Colonic mucosa (tissue), 4 donors: ENCODE data around the gene SYK. TPM values are rescaled to one million over a fixed set of nuclear protein-coding genes. Genes with fewer than 3 reads are reported as not detected.

Experiments
- DNase-seq: peaks from one replicate; pipeline ENCODE4 v3.0.0-alpha.2; 2020
- H3K27ac ChIP-seq: fragments of 200-600 bp; one replicate; pipeline ENCODE4 v1.8.0; 2021
- H3K27me3 ChIP-seq: fragments of 200-600 bp; one replicate; pipeline ENCODE4 v1.8.0; 2021
- H3K36me3 ChIP-seq: fragments of 200-600 bp; one replicate; pipeline ENCODE4 v1.8.0; 2021
- H3K4me1 ChIP-seq: fragments of 200-600 bp; one replicate; pipeline ENCODE4 v1.8.0; 2021; ENCODE audit warnings: mild to moderate bottlenecking
- H3K4me3 ChIP-seq: fragments of 200-600 bp; one replicate; pipeline ENCODE4 v1.8.0; 2021
- H3K9ac ChIP-seq, 2 donors: one replicate each; pipeline ENCODE4 v1.7.0; 2013; ENCODE audit warnings: control low read depth in 2 of 2, low read depth in 2 of 2, low read length in 2 of 2
- H3K9me3 ChIP-seq: fragments of 200-600 bp; one replicate; pipeline ENCODE4 v1.8.0; 2021
- intact Hi-C: fragments of 100-400 bp; cut with DNase I; formaldehyde crosslinking; loops from one replicate; pipeline ENCODE4 v1.14.1; 2022
- total RNA-seq, 2 donors: library from RNA; stranded (reverse); fragmentation: NEBNext Ultra II Directional in 1 of 2; extraction: Animal tissue kit (Norgen Biotek cat#: 25700) in 1 of 2; gene quantifications; one replicate each; pipeline ENCODE4 v1.2.1, GENCODE V29; 2021
- TF ChIP-seq, protein P1 (sequence below): fragments of 200-600 bp; IDR thresholded peaks from one replicate; pipeline ENCODE4 v1.8.0; 2022; ENCODE audit warnings: antibody characterized with exemption, mild to moderate bottlenecking
- donor health status: healthy.
- donor health status: DM: no; HTN: no; CAD: no.
- donor health status: DM: no; HTN: no; CAD: no.

Gene SYK
- total RNA-seq, 2 donors from 2014 or later, result 58.1 to 92.6 TPM

DNA sequence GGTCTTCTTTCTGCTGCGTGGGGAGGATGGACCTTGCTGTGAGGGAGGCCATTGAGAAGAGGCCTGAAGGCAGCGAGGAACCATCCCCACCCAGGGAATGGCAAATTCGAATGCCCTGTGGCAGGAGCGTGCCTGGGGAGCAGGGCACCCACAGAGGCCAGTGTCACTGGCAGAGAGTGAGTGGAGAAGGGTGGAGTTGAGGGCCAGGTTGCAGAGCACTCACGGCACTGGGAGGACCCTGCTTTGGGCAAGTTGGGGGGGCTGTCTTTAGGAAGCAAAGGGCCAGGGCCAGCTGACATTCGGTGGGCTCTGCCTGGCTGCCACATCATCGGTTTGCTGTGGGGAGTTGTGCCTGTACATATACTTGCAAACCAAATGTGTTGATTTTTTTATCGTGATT lies 47.2 kb downstream of the SYK start:
- H3K36me3 ChIP-seq, result no peaks in the 10 kb centered on the region

GRCh38 chr9:90851444-90851843 lies 49.8 kb downstream of the SYK start:
- Histone ChIP-seq H3K4me3 (no peak overlapping the region), H3K4me1 (no peaks in the 10 kb centered on the region), H3K36me3 (no peaks in the 10 kb centered on the region), H3K9me3 (no peaks in the 10 kb centered on the region), H3K27me3 (no peaks in the 10 kb centered on the region), H3K9ac (no peak overlapping the region), H3K27ac (no peak overlapping the region)
- intact Hi-C loops, result no loop called here
- no peak for DNase-seq
- TF ChIP-seq, protein P1, sequence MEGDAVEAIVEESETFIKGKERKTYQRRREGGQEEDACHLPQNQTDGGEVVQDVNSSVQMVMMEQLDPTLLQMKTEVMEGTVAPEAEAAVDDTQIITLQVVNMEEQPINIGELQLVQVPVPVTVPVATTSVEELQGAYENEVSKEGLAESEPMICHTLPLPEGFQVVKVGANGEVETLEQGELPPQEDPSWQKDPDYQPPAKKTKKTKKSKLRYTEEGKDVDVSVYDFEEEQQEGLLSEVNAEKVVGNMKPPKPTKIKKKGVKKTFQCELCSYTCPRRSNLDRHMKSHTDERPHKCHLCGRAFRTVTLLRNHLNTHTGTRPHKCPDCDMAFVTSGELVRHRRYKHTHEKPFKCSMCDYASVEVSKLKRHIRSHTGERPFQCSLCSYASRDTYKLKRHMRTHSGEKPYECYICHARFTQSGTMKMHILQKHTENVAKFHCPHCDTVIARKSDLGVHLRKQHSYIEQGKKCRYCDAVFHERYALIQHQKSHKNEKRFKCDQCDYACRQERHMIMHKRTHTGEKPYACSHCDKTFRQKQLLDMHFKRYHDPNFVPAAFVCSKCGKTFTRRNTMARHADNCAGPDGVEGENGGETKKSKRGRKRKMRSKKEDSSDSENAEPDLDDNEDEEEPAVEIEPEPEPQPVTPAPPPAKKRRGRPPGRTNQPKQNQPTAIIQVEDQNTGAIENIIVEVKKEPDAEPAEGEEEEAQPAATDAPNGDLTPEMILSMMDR, result no peak

More for the DNA sequence above, 47.2 kb downstream of the SYK start:
- TF ChIP-seq, protein P1, result no peak
- no peaks in the 10 kb centered on the region for H3K4me1 ChIP-seq
- no peak for DNase-seq
- H3K9me3 ChIP-seq, result no peaks in the 10 kb centered on the region
- H3K4me3 ChIP-seq, result no peak overlapping the region
- intact Hi-C loops, result no loop called here
- H3K27me3 ChIP-seq, result no peaks in the 10 kb centered on the region
- H3K9ac ChIP-seq, result no peak overlapping the region
- H3K27ac ChIP-seq, result no peak overlapping the region

GRCh38 chr9:90853945-90854344 lies 52.3 kb downstream of the SYK start:
- Histone ChIP-seq H3K36me3 (no peaks in the 10 kb centered on the region), H3K4me3 (no peak overlapping the region), H3K9me3 (no peaks in the 10 kb centered on the region), H3K4me1 (no peaks in the 10 kb centered on the region), H3K27me3 (no peaks in the 10 kb centered on the region), H3K27ac (no peak overlapping the region), H3K9ac (no peak overlapping the region)
- no peak for DNase-seq
- TF ChIP-seq, protein P1, result no peak
- intact Hi-C loops, result no loop called here

DNA sequence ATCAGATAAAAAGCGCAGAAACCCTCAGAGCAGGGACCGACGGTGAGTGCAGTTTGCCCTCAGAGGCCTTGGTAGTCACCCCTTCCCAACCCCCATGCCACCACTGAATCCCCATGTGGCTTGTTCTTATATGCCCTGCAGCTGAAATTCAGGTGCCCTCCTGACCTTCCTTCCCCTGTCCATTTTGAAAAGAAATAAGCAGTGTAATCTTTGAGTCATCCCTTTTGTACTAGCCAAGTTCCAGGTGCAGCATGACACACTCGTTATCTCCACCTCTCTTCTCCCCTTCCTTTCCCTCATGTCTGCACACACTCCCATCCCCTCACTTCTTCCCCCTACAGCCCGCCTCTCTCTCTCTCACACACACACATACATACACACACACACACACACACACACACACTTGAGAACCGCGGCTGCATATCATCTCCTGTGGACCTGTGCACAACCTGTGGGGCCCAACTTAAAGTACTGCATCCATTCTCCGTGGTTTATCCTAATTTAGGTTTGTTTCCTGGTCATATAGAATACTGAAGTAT lies 53.1 kb downstream of the SYK start:
- no peaks in the 10 kb centered on the region for H3K27me3 ChIP-seq
- no peak overlapping the region for H3K9ac ChIP-seq
- H3K9me3 ChIP-seq, result no peaks in the 10 kb centered on the region
- no peaks in the 10 kb centered on the region for H3K4me1 ChIP-seq
- no peak for DNase-seq
- no peaks in the 10 kb centered on the region for H3K36me3 ChIP-seq
- TF ChIP-seq, protein P1, result no peak
- intact Hi-C loops, result no loop called here
- H3K27ac ChIP-seq, result no peak overlapping the region
- no peak overlapping the region for H3K4me3 ChIP-seq

DNA sequence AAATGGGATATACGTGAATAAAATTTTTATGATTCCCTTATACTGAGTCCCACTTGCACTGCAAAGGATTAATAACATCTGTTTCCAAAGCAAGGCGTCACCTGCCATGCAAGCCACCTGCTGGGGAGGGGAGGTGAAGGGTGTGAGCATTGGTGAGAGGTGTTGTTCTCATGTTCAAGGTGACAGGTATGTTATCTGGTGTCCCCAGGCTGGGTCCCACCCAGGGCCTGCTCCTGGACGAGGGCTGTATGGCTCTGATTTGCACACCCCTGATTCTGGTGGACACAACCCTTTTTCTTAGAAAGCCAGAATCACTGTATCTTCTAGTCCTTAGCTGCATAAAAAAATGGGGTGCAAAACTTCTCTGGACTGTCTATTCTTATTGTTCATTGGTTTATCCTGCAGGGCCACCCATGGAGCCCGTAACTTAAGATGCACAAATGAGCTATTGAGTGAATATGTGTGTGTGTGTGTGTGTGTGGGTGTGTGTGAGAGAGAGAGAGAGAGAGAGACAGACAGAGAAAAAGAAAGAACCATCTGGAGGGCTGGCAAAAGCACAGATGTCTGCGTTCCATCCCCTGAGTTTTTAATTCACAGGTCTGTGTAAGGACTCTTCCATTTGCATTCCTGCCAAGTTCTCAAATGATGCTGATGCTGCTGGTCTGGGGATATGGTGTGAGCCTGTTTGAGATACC lies 53.7 kb downstream of the SYK start:
- TF ChIP-seq, protein P1, result no peak
- Histone ChIP-seq H3K9ac (no peak overlapping the region), H3K4me3 (no peak overlapping the region), H3K36me3 (no peaks in the 10 kb centered on the region), H3K27ac (no peak overlapping the region), H3K4me1 (no peaks in the 10 kb centered on the region), H3K9me3 (no peaks in the 10 kb centered on the region), H3K27me3 (no peaks in the 10 kb centered on the region)
- intact Hi-C loops, result no loop called here
- DNase-seq, result no peak
